CD4-positive, alpha-beta T cell treated with Interferon gamma for 1 hour (primary cell): Measurements from ENCODE around the gene FHIT.
"Not testable (repeated sequence)": the region's sequence is repeated elsewhere in the genome, so short reads cannot be mapped to it uniquely, and the experiment has no call there.

Experiments
- DNase-seq: peaks from one replicate; pipeline ENCODE4 v3.0.0-alpha.2; 2020

The FHIT gene

GRCh38 chr3:61094608-61095007, 156.6 kb downstream of the FHIT start:
- no peak for DNase-seq

- DNase-seq, result no peak
Measured at GRCh38 chr3:61093364-61093763, 157.9 kb downstream of the FHIT start.

- no peak for DNase-seq
Measured at GRCh38 chr3:61092870-61093269, 158.4 kb downstream of the FHIT start.

- DNase-seq, result no peak
Measured at GRCh38 chr3:61090389-61091169, 160.7 kb downstream of the FHIT start.

- no peak for DNase-seq
Measured at GRCh38 chr3:61087465-61087864, 163.8 kb downstream of the FHIT start.

GRCh38 chr3:61081554-61081953, 169.7 kb downstream of the FHIT start:
- DNase-seq, result no peak

- DNase-seq, result no peak
Measured at GRCh38 chr3:61080737-61081445, 170.4 kb downstream of the FHIT start.

GRCh38 chr3:61078048-61078752, 173.1 kb downstream of the FHIT start:
- no peak for DNase-seq

- DNase-seq, result no peak
Measured at GRCh38 chr3:61077551-61077950, 173.7 kb downstream of the FHIT start.

GRCh38 chr3:61074783-61075182, 176.5 kb downstream of the FHIT start:
- DNase-seq, result no peak

- DNase-seq, result no peak
Measured at GRCh38 chr3:61073566-61074165, 177.6 kb downstream of the FHIT start.

GRCh38 chr3:61068084-61068483, 183.2 kb downstream of the FHIT start:
- no peak for DNase-seq

- DNase-seq, result no peak
Measured at GRCh38 chr3:61066800-61067199, 184.5 kb downstream of the FHIT start.

- DNase-seq, result not testable (repeated sequence)
Measured at GRCh38 chr3:61066222-61066621, 185.0 kb downstream of the FHIT start.

- DNase-seq, result no peak
Measured at GRCh38 chr3:61065451-61066011, 185.7 kb downstream of the FHIT start.

- no peak for DNase-seq
Measured at GRCh38 chr3:61061092-61061723, 190.0 kb downstream of the FHIT start.

- DNase-seq, result no peak
Measured at GRCh38 chr3:61060411-61060861, 190.8 kb downstream of the FHIT start.

GRCh38 chr3:61058836-61059235, 192.4 kb downstream of the FHIT start:
- DNase-seq, result no peak

GRCh38 chr3:61057464-61057863, 193.8 kb downstream of the FHIT start:
- no peak for DNase-seq

- DNase-seq, result no peak
Measured at GRCh38 chr3:61055447-61055846, 195.8 kb downstream of the FHIT start.

- no peak for DNase-seq
Measured at GRCh38 chr3:61053781-61054496, 197.3 kb downstream of the FHIT start.

- no peak for DNase-seq
Measured at GRCh38 chr3:61052851-61053250, 198.4 kb downstream of the FHIT start.
